Activated CD4-positive, alpha-beta T cell treated with anti-CD3 and anti-CD28 coated beads, Interleukin-2, amount 10 ng/mL, durations not matched to agents 7 days and 5 days (primary cell): ENCODE measurements around the gene GGTLC1. TPM values are rescaled to one million over a fixed set of nuclear protein-coding genes. Genes with fewer than 3 reads are reported as not detected.

Source experiments
- CTCF ChIA-PET: fragments of 350-600 bp; sonication (Branson Sonifier 250); formaldehyde crosslinking; loops from one replicate; lab custom pipeline; 2021; ENCODE audit warnings: antibody characterized with exemption; lab: Charles Lee
- POLR2A ChIA-PET: fragments of 350-600 bp; sonication (Branson Sonifier 250); formaldehyde crosslinking; loops from one replicate; lab custom pipeline; 2021; ENCODE audit warnings: antibody characterized with exemption; lab: Charles Lee
- DNase-seq: peaks from one replicate; pipeline ENCODE4 v3.0.0-alpha.2; 2020
- H3K27ac Mint-ChIP-seq: one replicate; pipeline ENCODE4 v1.8.0; 2021; ENCODE audit warnings: mild to moderate bottlenecking, moderate library complexity, mixed read lengths
- H3K27me3 Mint-ChIP-seq: one replicate; pipeline ENCODE4 v1.8.0; 2021; ENCODE audit warnings: mixed read lengths
- H3K36me3 Mint-ChIP-seq: one replicate; pipeline ENCODE4 v1.8.0; 2021; ENCODE audit warnings: low read depth, mixed read lengths
- H3K4me1 Mint-ChIP-seq: one replicate; pipeline ENCODE4 v1.8.0; 2021; ENCODE audit warnings: mixed read lengths
- H3K4me3 Mint-ChIP-seq: one replicate; pipeline ENCODE4 v1.8.0; 2021; ENCODE audit warnings: mild to moderate bottlenecking, moderate library complexity, mixed read lengths
- H3K9me3 Mint-ChIP-seq: one replicate; pipeline ENCODE4 v1.8.0; 2021; ENCODE audit warnings: mixed read lengths
- total RNA-seq, 2 experiments: library from RNA; stranded (reverse); gene quantifications; one replicate each; pipeline ENCODE4 v1.2.3, GENCODE V29; 2021

Gene GGTLC1
- total RNA-seq = not detected

DNA sequence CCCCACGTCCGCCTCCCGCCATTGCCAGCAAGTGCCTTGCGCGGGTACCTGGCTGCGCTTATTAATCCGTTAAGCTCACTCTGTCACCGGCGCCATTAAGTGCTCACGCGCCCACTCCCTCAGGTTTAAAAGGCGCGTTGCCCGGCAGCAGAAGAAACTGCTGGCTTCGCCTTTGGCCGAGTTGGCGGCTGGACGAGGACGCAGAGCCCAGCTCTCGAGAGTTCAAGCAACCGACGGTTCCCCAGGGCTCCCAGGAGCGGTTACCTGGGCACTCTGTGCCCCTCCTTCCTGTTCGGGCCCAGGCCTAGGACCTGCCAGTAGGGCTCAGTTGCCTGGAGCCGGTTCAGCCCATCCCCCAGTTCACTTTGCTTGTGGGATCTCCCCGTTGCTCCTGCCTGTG lies at the start of gene GGTLC1:
TSS of gene GGTLC1 (minus strand) at position 219 of the 400 bp plus-strand sequence. CDS start 2,168 bp downstream, outside the sequence.
- no peaks in the 10 kb centered on the region for H3K4me1 Mint-ChIP-seq
- POLR2A ChIA-PET = no interaction called here

DNA sequence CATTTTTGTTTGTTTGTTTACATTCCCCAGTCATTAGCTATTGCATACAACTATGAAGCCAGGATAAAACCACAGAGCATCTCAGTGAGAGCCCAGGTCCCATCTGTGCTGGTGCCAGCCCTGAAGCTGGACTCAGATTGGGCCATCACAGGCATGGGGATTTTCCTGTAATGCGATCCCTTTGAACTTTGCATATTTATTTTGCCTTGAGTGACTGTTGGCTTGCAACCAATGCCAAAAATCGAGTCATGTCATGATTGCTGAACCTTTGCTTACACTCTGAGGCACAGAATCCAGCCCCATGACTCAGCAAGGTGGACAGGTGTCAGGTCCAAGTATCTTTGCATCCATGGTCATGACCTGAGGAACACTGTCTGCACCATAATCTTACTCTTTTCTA lies 46.2 kb upstream of the GGTLC1 start:
- Mint-ChIP-seq H3K4me3 (no peak overlapping the region), H3K9me3 (peaks cover 21% of the 10 kb centered on the region), H3K4me1 (peaks cover 42% of the 10 kb centered on the region), H3K36me3 (peaks cover 13% of the 10 kb centered on the region), H3K27me3 (no peaks in the 10 kb centered on the region), H3K27ac (no peak overlapping the region)
- no peak for DNase-seq
- ChIA-PET CTCF (interaction anchor here (1.7 to 1.8 kb wide), 2 partner anchors 10 to 15 kb away, joined by 4 read pairs; no protein-coding TSS in a partner anchor), POLR2A (no interaction called here)

More for the DNA sequence above, at the start of gene GGTLC1:
- DNase-seq = no peak
- Mint-ChIP-seq H3K27ac (no peak within 1 kb of the TSS), H3K9me3 (no peaks in the 10 kb centered on the region), H3K36me3 (no peaks in the 10 kb centered on the region), H3K4me3 (no peak within 1 kb of the TSS), H3K27me3 (no peaks in the 10 kb centered on the region)
- CTCF ChIA-PET = no interaction called here

DNA sequence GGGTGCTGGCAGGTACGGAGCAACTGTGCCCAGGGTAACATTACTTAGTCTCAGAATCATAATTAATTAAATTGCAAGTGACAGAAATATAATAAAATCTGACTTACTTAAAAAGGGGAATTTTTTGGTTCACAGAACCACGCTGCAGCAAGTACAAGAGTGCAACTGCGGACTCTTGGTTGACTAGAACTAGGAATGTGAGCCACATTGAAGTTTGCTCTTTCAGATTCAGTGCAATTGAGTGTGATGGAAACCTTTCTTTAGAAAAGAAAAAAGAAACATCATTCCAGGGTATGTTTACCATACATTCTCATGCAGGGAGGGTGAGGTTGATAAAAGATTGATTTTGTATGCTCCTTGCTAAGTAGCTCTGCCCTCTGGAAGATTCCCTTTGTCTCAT lies 45.0 kb upstream of the GGTLC1 start:
- CTCF ChIA-PET = no interaction called here
- H3K27ac Mint-ChIP-seq = peak overlapping the region; percentile 76
- no peaks in the 10 kb centered on the region for H3K27me3 Mint-ChIP-seq
- DNase-seq = no peak
- H3K4me3 Mint-ChIP-seq = no peak overlapping the region
- peaks cover 47% of the 10 kb centered on the region for H3K4me1 Mint-ChIP-seq
- H3K36me3 Mint-ChIP-seq = peaks cover 16% of the 10 kb centered on the region
- H3K9me3 Mint-ChIP-seq = peaks cover 26% of the 10 kb centered on the region
- POLR2A ChIA-PET = no interaction called here

DNA sequence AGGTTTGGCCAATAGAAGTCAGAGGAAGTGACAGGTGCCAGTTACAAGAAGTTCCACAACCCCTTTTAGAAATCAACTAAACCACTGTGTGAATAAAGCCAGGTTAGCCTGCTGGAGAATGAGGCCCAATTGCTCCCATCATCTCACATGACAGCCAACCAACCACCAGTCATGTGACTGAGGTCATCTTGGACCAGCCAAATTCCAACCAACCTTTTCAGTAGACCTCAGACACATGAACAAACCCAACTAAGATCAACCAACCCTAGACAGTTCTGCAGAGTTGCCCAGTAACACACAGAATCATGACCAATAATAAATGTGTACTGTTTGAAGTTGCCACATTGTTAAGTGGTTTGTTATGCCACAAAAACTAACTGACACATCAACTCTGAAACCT lies 44.6 kb upstream of the GGTLC1 start:
- Mint-ChIP-seq H3K27me3 (no peaks in the 10 kb centered on the region), H3K4me1 (peaks cover 48% of the 10 kb centered on the region), H3K36me3 (peaks cover 16% of the 10 kb centered on the region), H3K9me3 (peaks cover 26% of the 10 kb centered on the region), H3K27ac (peak overlapping the region; percentile 76), H3K4me3 (no peak overlapping the region)
- POLR2A ChIA-PET = no interaction called here
- DNase-seq = peak; percentile 18
- CTCF ChIA-PET = no interaction called here

DNA sequence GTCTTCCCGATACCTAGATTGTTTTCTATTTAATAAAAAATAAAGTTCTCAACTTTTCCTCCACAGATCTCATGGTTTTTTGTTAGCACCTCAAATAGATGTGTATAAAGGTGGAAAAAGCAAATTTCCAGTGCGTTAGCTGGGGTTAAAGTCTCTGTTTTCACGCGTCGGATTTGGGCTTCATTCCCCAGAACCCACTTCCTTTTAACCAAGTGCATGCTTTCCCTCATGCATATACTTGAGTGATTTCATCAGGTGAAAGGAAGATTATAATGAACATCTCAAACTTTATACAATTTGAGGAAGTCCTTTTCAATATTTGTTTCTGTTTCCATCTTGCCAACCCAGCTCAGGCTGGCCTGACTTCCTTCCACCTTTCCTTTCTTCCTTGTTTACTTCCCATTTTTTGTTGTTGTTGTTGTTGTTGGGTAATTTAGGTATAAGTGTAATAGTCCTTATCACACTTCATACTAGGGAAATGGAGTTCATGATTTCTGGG lies 43.9 kb upstream of the GGTLC1 start:
- Mint-ChIP-seq H3K4me1 (peaks cover 56% of the 10 kb centered on the region), H3K36me3 (peaks cover 19% of the 10 kb centered on the region), H3K9me3 (peaks cover 26% of the 10 kb centered on the region)

DNA sequence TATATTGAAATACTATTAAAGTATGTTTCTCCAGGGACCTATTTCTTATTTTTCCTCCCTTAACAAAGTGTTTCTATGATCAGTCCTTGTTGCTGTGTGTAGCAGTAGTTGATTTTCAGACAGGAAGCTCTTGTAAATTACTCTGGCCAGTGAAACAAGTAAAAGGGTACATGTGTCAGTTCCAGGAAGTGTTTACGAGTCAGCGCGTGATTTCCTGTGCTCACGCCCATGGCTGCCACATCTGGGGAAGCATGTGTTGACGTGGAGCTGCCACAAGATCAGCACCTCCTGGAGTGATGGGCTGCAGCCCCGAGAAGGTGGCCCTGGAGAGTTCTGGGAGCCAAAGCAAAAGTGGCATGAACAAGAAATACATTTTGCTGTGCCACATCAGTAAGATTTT lies 38.6 kb upstream of the GGTLC1 start:
- Mint-ChIP-seq H3K4me1 (peaks cover 65% of the 10 kb centered on the region), H3K27ac (peak overlapping the region; percentile 97), H3K9me3 (peaks cover 19% of the 10 kb centered on the region), H3K4me3 (peak overlapping the region; percentile 60), H3K27me3 (no peaks in the 10 kb centered on the region), H3K36me3 (peaks cover 23% of the 10 kb centered on the region)
- DNase-seq = peak; percentile 88
- POLR2A ChIA-PET = interaction anchor here (1.1 kb wide), 1 partner anchor 16 kb away, joined by 3 read pairs; no protein-coding TSS in a partner anchor
- CTCF ChIA-PET = interaction anchor here (1.0 to 3.8 kb wide), 5 partner anchors 10 to 1223 kb away, joined by 3 to 21 read pairs (median 6); no protein-coding TSS in a partner anchor

More for the DNA sequence above, 43.9 kb upstream of the GGTLC1 start:
- no peak for DNase-seq
- peak overlapping the region; percentile 76 for H3K27ac Mint-ChIP-seq
- no peaks in the 10 kb centered on the region for H3K27me3 Mint-ChIP-seq
- ChIA-PET POLR2A (no interaction called here), CTCF (no interaction called here)
- no peak overlapping the region for H3K4me3 Mint-ChIP-seq

DNA sequence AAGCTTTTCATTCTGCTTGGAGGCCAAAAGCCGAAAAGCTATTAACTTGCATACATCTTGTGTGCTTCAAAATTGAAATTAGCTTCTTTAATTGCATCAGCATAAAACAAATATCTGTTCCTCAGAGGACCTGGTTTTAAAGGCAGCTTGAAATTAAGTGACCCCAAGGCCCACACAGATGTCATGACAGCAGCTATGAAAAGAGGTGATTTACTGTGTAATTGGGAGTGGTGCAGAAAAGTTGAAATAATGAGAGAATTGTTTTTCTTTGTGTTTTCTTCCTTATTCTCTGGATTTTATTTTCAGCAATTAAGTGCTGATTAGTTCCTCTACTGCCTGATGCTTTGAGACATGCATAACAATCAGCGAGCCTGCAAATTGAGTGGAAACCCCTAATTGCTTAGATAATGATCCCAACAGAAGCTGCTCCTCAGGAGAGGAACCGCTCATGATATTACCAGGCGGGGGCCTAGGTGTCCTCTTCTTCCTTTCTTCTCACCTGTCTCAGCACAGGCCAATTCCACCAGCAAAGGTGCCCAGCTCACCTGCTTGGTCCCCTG lies 34.1 kb upstream of the GGTLC1 start:
- Mint-ChIP-seq H3K4me1 (peaks cover 34% of the 10 kb centered on the region), H3K9me3 (peaks cover 6% of the 10 kb centered on the region), H3K27me3 (peaks cover 2% of the 10 kb centered on the region), H3K4me3 (no peak overlapping the region), H3K27ac (no peak overlapping the region), H3K36me3 (peaks cover 10% of the 10 kb centered on the region)
- no peak for DNase-seq
- POLR2A ChIA-PET = no interaction called here
- CTCF ChIA-PET = interaction anchor here (0.5 to 1.3 kb wide), 3 partner anchors 8 to 35 kb away, joined by 3 to 4 read pairs (median 4); no protein-coding TSS in a partner anchor

DNA sequence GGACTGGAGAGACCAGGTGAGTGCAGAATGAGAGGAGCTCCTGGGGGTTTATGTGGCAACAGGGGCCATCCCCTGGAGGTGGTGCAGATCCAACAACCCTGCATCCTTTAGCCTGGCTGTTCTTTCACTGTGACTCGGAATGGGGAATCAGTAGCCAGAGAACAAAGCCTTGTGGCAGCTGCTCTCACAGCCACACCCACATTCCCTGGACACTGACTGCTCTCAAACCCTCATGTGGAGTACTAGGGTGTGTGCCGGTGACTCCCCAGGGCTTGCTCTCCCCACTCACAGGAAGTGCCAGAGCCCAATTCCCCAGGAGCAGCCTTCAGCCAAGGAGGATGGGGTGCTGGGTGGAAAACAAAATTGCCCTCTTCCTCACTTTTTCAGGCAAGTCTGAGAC lies 30.2 kb upstream of the GGTLC1 start:
- ChIA-PET CTCF (interaction anchor here (1.1 to 1.2 kb wide), 2 partner anchors 10 to 20 kb away, joined by 3 read pairs; no protein-coding TSS in a partner anchor), POLR2A (no interaction called here)

DNA sequence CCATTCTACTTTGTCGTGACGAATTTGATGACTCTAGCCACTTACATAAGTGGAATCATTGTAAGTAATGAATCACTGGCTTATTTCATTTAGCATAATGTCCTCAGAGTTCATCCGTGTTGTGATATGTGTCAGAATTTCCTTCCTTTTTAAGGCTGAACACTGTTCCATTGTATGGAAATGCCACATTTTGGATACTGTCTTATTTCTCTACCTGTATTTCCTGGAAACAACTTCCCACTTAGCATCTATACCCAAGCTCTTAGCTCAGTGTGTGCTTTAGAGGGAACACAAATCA lies 28.8 kb upstream of the GGTLC1 start:
- DNase-seq = no peak
- CTCF ChIA-PET = interaction anchor here (1.2 to 1.4 kb wide), 2 partner anchors 10 to 21 kb away, joined by 3 to 4 read pairs; no protein-coding TSS in a partner anchor
- POLR2A ChIA-PET = no interaction called here
- Mint-ChIP-seq H3K4me3 (no peak overlapping the region), H3K36me3 (no peaks in the 10 kb centered on the region), H3K27me3 (peaks cover 10% of the 10 kb centered on the region), H3K27ac (no peak overlapping the region), H3K4me1 (peaks cover 10% of the 10 kb centered on the region), H3K9me3 (no peaks in the 10 kb centered on the region)

More for the DNA sequence above, 30.2 kb upstream of the GGTLC1 start:
- H3K4me3 Mint-ChIP-seq = no peak overlapping the region
- H3K27me3 Mint-ChIP-seq = peaks cover 10% of the 10 kb centered on the region
- H3K27ac Mint-ChIP-seq = no peak overlapping the region
- no peak for DNase-seq
- H3K36me3 Mint-ChIP-seq = no peaks in the 10 kb centered on the region
- no peaks in the 10 kb centered on the region for H3K9me3 Mint-ChIP-seq
- peaks cover 11% of the 10 kb centered on the region for H3K4me1 Mint-ChIP-seq

DNA sequence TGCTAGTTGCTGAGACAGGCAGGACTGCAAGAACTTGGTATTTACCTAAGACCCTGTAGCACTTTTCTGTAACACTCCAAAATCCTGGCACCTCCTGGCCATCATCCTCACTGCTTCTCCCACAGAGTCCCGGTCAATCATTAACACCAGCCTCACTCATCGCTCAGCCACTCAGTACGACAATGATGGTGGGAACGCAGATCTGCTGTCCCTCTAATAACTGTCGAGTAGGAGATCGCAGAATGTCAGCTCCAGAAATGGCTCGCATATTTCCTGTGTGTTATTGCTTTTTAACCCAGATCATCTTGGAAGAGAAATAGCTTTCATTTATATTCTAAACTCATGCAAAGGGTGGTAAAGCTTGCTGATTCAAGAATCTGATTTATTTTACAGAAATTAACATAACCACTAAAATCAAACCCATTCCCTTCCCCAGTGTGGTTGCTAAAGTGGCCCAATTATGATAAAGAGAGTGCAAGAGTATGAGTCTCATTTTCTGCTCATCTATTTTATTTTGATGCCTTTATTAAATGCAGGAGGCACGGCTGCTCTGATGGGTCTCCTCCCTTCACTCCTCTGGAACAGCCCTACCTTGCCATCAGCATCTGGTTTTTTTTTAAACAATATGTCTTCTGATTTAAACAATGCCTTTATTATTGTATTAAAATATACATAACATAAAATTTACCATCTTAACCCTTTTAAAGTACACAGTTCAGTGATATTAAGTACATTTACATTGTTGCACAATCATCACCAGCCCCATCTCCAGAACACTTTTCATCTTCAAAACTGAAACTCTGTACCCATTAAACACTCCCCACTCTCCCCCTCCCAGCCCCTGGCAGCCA lies 28.3 kb upstream of the GGTLC1 start:
- CTCF ChIA-PET = interaction anchor here (1.2 to 1.4 kb wide), 2 partner anchors 11 to 20 kb away, joined by 3 to 4 read pairs; no protein-coding TSS in a partner anchor

DNA sequence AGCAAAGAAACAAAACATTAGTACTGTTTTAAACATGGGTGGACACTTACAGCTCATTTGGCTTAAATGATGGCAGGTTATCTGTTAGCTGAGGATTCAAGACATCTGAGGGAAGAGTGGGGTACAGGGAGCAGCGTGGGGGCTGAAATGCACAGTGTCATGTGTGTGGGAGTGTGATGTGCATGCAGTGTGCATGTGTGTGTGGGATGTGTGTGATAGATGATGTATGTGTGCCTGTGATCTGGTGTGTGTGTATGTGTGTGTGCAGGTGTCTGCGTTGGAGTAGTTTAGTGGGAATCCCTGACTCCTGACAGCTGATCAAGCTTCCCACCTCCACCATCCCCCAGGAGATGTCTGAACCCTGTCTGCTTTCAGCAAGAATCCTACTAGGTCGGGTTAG lies 25.4 kb upstream of the GGTLC1 start:
- POLR2A ChIA-PET = no interaction called here
- no peak for DNase-seq
- Mint-ChIP-seq H3K4me3 (no peak overlapping the region), H3K4me1 (peaks cover 8% of the 10 kb centered on the region), H3K27me3 (peaks cover 10% of the 10 kb centered on the region), H3K27ac (no peak overlapping the region), H3K36me3 (no peaks in the 10 kb centered on the region), H3K9me3 (no peaks in the 10 kb centered on the region)
- CTCF ChIA-PET = no interaction called here

More for the DNA sequence above, 28.3 kb upstream of the GGTLC1 start:
- H3K27ac Mint-ChIP-seq = no peak overlapping the region
- peaks cover 6% of the 10 kb centered on the region for H3K4me1 Mint-ChIP-seq
- no peaks in the 10 kb centered on the region for H3K9me3 Mint-ChIP-seq
- H3K27me3 Mint-ChIP-seq = peaks cover 10% of the 10 kb centered on the region
- POLR2A ChIA-PET = no interaction called here
- H3K4me3 Mint-ChIP-seq = no peak overlapping the region
- no peak for DNase-seq
- no peaks in the 10 kb centered on the region for H3K36me3 Mint-ChIP-seq

DNA sequence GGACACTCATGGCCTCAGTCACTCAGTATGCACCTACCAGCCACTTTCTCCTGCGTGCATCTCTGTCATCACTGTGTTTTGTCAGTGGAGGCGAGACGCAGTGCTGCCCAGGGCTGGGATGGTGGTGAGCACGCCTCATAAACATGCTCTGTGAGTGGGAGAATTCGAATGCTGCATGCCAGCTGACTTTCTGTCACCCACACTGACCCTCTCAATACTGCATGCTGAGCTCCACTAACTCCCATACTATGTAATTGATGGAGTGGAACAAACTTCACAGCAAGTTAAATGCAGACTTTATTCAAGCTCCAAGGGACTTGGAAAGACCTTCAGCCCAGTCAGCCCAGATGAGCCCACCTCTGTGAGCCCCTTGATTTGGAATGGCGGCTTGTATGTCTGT lies 22.7 kb upstream of the GGTLC1 start:
- peaks cover 2% of the 10 kb centered on the region for H3K27me3 Mint-ChIP-seq
- H3K4me3 Mint-ChIP-seq = no peak overlapping the region
- H3K4me1 Mint-ChIP-seq = peaks cover 5% of the 10 kb centered on the region
- H3K36me3 Mint-ChIP-seq = no peaks in the 10 kb centered on the region
- no peak for DNase-seq
- no peaks in the 10 kb centered on the region for H3K9me3 Mint-ChIP-seq
- ChIA-PET CTCF (no interaction called here), POLR2A (interaction anchor here (0.6 kb wide), 1 partner anchor 16 kb away, joined by 3 read pairs; no protein-coding TSS in a partner anchor)
- no peak overlapping the region for H3K27ac Mint-ChIP-seq

DNA sequence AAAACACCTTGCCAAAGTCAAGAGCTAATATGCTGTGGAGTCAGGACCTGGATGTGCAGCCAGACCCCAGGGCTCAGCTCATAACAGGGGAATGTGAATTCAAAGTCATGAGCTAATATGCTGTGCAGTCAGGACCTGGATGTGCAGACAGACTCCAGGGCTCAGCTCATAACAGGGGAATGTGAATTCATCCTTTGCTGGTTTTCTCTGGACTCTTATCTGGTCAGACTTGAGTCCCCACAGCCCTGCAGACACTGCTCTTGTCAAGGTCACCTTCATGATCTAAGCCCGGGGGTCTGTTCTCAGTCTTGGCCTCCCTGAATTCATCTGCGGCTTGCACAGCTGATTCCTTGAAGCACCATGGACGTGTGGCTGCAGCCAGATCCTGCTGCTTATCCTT lies 19.2 kb upstream of the GGTLC1 start:
- peaks cover 4% of the 10 kb centered on the region for H3K4me1 Mint-ChIP-seq
- CTCF ChIA-PET = no interaction called here
- H3K27me3 Mint-ChIP-seq = no peaks in the 10 kb centered on the region
- H3K9me3 Mint-ChIP-seq = no peaks in the 10 kb centered on the region
- no peak overlapping the region for H3K27ac Mint-ChIP-seq
- no peaks in the 10 kb centered on the region for H3K36me3 Mint-ChIP-seq
- H3K4me3 Mint-ChIP-seq = no peak overlapping the region
- POLR2A ChIA-PET = no interaction called here
- no peak for DNase-seq
